BE2C (cell line): ENCODE measurements around the gene SEPHS2.
"Not testable (repeated sequence)": the region's sequence is repeated elsewhere in the genome, so short reads cannot be mapped to it uniquely, and the experiment has no call there.

Experiments used
- DNase-seq: peaks from one replicate; pipeline ENCODE4 v3.0.0-alpha.2; 2020
- H3K27me3 ChIP-seq: fragments of 250-450 bp; sonication (Bioruptor Pico); 2 replicates; pipeline ENCODE4 v1.5.1; 2020; ENCODE audit warnings: mild to moderate bottlenecking
- H3K36me3 ChIP-seq: fragments of 250-450 bp; sonication (Bioruptor Pico); 2 replicates; pipeline ENCODE4 v1.5.1; 2020; ENCODE audit warnings: mild to moderate bottlenecking
- H3K4me1 ChIP-seq: fragments of 250-450 bp; sonication (Bioruptor Pico); 2 replicates; pipeline ENCODE4 v1.5.1; 2020
- H3K4me3 ChIP-seq: 2 replicates; pipeline ENCODE4 v1.5.1; 2011; ENCODE audit warnings: low read depth, low read length
- H3K9me3 ChIP-seq: fragments of 250-450 bp; sonication (Bioruptor Pico); 2 replicates; pipeline ENCODE4 v1.5.1; 2020
- CTCF ChIP-seq: IDR thresholded peaks from 2 replicates; pipeline ENCODE4 v1.5.1; 2012; ENCODE audit warnings: mild to moderate bottlenecking, low read depth, low read length

Gene SEPHS2

DNA sequence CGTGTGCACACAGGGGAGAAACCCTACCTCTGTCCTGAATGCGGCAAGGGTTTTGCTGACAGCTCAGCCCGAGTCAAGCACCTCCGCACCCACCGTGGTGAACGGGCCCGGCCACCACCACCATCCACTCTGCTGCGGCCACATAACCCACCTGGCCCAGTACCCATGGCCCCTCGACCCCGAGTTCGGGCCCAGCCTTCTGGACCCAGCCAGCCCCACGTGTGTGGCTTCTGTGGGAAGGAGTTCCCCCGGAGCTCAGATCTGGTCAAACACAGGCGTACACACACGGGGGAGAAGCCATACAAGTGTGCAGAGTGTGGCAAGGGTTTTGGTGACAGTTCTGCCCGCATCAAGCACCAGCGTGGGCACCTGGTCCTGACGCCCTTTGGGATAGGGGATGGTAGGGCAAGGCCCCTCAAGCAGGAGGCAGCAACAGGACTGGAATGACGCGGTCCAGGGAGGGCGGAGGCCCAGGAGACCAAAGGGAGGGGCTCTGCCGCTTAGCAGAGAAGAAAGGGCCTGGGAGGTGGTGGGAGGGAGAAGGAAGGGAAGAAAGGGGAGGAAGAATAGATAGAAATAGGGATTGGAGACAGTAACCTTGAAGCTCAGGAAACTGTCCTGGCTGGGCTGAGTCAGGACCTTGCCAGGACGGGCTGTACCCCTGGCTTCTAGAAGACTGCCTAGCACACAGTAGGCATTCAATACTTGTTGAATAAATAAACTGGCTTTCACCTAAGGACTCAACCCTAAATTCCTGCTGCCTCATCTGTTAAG, 46.8 kb downstream of the SEPHS2 start:
- H3K9me3 ChIP-seq = no peaks in the 10 kb centered on the region
- no peak overlapping the region for H3K4me3 ChIP-seq
- TF ChIP-seq CTCF = no peak
- H3K4me1 ChIP-seq = peaks cover 12% of the 10 kb centered on the region
- no peaks in the 10 kb centered on the region for H3K27me3 ChIP-seq
- peaks cover 25% of the 10 kb centered on the region for H3K36me3 ChIP-seq
- no peak for DNase-seq

DNA sequence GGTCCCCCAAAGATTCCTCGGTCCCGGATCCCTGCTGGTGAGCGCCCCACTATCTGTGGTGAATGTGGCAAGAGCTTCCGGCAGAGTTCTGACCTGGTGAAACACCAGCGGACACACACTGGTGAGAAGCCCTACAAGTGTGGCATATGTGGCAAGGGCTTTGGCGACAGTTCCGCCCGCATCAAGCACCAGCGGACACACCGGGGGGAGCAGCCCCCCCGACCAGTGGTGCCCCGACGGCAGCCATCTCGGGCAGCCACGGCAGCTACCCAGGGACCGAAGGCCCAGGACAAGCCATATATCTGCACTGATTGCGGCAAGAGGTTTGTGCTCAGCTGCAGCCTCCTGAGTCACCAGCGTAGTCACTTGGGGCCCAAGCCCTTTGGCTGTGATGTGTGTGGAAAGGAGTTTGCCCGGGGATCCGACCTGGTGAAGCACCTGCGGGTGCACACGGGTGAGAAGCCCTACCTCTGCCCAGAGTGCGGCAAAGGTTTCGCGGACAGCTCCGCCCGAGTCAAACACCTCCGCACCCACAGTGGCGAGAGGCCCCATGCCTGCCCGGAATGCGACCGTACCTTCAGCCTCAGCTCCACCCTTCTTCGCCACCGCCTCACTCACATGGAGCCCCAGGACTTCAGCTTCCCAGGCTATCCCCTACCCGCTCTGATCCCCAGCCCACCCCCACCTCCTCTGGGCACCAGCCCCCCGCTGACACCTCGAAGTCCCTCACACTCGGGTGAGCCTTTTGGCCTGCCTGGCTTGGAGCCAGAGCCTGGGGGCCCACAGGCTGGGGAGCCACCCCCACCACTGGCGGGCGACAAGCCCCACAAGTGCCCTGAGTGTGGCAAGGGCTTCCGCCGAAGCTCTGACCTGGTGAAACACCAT, 47.7 kb downstream of the SEPHS2 start:
- Histone ChIP-seq H3K4me1 (peaks cover 12% of the 10 kb centered on the region), H3K27me3 (no peaks in the 10 kb centered on the region), H3K4me3 (no peak overlapping the region), H3K36me3 (peaks cover 25% of the 10 kb centered on the region), H3K9me3 (no peaks in the 10 kb centered on the region)
- no peak for DNase-seq
- no peak for TF ChIP-seq CTCF

GRCh38 chr16:30397056-30397455, 48.6 kb downstream of the SEPHS2 start:
- no peak for DNase-seq
- Histone ChIP-seq H3K4me1 (peaks cover 12% of the 10 kb centered on the region), H3K27me3 (no peaks in the 10 kb centered on the region), H3K9me3 (no peaks in the 10 kb centered on the region), H3K4me3 (no peak overlapping the region), H3K36me3 (peaks cover 25% of the 10 kb centered on the region)
- no peak for TF ChIP-seq CTCF

DNA sequence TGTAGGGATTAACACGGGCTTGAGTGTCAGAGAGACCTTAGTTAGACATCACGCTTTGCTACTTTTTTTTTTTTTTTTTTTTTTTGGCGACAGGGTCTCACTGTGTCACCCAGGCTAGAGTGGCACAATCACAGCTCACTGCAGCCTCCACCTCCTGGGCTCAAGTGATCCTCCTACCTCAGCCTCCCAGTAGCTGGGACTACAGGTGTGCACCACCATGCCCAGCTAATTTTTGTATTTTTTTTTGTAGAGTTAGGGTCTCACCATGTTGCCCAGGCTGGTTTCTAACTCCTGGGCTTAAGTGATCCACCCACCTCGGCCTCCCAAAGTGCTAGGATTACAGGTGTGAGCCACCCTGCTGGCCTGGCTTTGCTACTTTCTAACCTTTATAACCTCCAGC, 49.0 kb downstream of the SEPHS2 start:
- H3K4me3 ChIP-seq = peak overlapping the region; percentile 90
- H3K27me3 ChIP-seq, H3K9me3 ChIP-seq, DNase-seq: not testable (repeated sequence)
- H3K36me3 ChIP-seq = peaks cover 25% of the 10 kb centered on the region
- H3K4me1 ChIP-seq = peaks cover 12% of the 10 kb centered on the region

GRCh38 chr16:30395992-30396585, 49.6 kb downstream of the SEPHS2 start:
- Histone ChIP-seq H3K36me3 (peaks cover 25% of the 10 kb centered on the region), H3K27me3 (no peaks in the 10 kb centered on the region), H3K9me3 (no peaks in the 10 kb centered on the region), H3K4me1 (peaks cover 12% of the 10 kb centered on the region), H3K4me3 (peak overlapping the region; percentile 90)
- no peak for TF ChIP-seq CTCF
- DNase-seq = no peak

DNA sequence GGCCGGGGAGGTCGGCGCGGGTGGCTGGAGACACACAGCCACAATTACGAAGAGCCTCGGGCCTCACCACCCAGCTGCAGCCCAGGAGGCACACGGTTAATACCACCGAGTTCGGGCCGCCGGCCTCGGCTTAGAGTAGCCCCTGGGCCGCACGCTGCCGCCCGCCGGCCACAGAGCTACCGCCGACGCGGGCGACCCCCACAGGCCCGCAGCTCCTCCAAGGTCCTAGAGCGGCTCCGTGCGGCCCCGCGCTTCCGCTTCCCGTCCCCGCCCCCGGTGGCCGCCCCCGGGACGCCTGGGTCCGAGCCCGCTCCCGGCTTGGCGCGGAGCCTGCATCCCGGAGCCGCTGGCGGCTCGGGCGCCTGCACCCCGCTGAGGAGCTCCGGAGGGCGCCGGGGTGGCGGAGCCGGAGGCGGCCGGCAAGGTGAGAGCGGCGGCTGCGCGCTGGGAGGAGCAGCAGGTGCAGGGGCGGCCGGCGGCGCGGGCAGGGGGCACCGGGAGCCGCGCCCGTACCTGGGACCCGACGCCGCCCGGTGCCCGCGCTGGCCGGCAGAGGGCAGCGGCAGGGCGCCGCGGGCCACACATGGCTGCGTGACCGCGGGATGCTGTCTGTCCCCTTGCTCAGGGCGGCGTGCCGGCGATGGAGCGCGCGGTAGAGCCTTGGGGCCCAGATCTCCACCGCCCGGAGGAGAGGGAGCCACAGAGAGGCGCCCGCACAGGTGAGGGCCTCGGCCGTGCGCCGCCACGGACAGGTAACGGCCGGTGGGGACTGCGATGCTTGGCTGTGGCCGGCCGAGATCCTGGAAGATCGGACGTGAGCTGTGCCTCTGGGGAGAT, 50.3 kb downstream of the SEPHS2 start, which contains the start of gene ZNF48:
Gene ZNF48 (plus strand): TSS at position 266 of the 837 bp plus-strand sequence. CDS start 375 bp downstream, at position 641.
- Histone ChIP-seq H3K4me3 (peak within 1 kb of the TSS; percentile 90), H3K36me3 (peaks cover 25% of the 10 kb centered on the region), H3K9me3 (no peaks in the 10 kb centered on the region), H3K4me1 (peaks cover 12% of the 10 kb centered on the region), H3K27me3 (no peaks in the 10 kb centered on the region)
- DNase-seq = peak; percentile 92
- TF ChIP-seq CTCF = peak; percentile 11; the same call in 1 of the 2 replicates
